ENCODE measurements around the gene PRM3.

The PRM3 gene

GRCh38 chr16:11307639-11308492, 34.4 kb upstream of the PRM3 start:
- Histone ChIP-seq H3K36me3 (no peaks in the 10 kb centered on the region), H3K4me3 (no peak overlapping the region), H3K27me3 (peaks cover 0 to 2% of the 10 kb centered on the region in 2 donors), H3K4me1 (peaks cover 0 to 5% (median 0%) of the 10 kb centered on the region in 4 donors), H3K9me3 (no peaks in the 10 kb centered on the region), H3K27ac (no peak overlapping the region)
- DNase-seq: no peak
- TF ChIP-seq, protein P1, sequence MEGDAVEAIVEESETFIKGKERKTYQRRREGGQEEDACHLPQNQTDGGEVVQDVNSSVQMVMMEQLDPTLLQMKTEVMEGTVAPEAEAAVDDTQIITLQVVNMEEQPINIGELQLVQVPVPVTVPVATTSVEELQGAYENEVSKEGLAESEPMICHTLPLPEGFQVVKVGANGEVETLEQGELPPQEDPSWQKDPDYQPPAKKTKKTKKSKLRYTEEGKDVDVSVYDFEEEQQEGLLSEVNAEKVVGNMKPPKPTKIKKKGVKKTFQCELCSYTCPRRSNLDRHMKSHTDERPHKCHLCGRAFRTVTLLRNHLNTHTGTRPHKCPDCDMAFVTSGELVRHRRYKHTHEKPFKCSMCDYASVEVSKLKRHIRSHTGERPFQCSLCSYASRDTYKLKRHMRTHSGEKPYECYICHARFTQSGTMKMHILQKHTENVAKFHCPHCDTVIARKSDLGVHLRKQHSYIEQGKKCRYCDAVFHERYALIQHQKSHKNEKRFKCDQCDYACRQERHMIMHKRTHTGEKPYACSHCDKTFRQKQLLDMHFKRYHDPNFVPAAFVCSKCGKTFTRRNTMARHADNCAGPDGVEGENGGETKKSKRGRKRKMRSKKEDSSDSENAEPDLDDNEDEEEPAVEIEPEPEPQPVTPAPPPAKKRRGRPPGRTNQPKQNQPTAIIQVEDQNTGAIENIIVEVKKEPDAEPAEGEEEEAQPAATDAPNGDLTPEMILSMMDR (IDR thresholded peaks at IDR 0.05): no peak
- intact Hi-C loops (cut with DNase I; ENCODE audit: low total_unique reads): no loop called here

- H3K4me3 ChIP-seq: no peak overlapping the region
- H3K4me1 ChIP-seq: no peaks in the 10 kb centered on the region
- peaks cover 0 to 2% of the 10 kb centered on the region in 2 donors for H3K27me3 ChIP-seq
- intact Hi-C loops (cut with DNase I; ENCODE audit: low total_unique reads): no loop called here
- H3K36me3 ChIP-seq: no peaks in the 10 kb centered on the region
- TF ChIP-seq, protein P1 (IDR thresholded peaks at IDR 0.05): no peak
- no peak overlapping the region for H3K27ac ChIP-seq
- DNase-seq: no peak
- H3K9me3 ChIP-seq: no peaks in the 10 kb centered on the region
Measured at GRCh38 chr16:11306997-11307638, 33.7 kb upstream of the PRM3 start.

GRCh38 chr16:11306381-11306780, 33.0 kb upstream of the PRM3 start:
- intact Hi-C loops (cut with DNase I; ENCODE audit: low total_unique reads): no loop called here
- Histone ChIP-seq H3K27me3 (peaks cover 0 to 2% of the 10 kb centered on the region in 2 donors), H3K36me3 (no peaks in the 10 kb centered on the region), H3K27ac (no peak overlapping the region), H3K4me1 (no peaks in the 10 kb centered on the region), H3K9me3 (no peaks in the 10 kb centered on the region), H3K4me3 (no peak overlapping the region)
- DNase-seq: no peak
- TF ChIP-seq, protein P1 (IDR thresholded peaks at IDR 0.05): no peak

DNA sequence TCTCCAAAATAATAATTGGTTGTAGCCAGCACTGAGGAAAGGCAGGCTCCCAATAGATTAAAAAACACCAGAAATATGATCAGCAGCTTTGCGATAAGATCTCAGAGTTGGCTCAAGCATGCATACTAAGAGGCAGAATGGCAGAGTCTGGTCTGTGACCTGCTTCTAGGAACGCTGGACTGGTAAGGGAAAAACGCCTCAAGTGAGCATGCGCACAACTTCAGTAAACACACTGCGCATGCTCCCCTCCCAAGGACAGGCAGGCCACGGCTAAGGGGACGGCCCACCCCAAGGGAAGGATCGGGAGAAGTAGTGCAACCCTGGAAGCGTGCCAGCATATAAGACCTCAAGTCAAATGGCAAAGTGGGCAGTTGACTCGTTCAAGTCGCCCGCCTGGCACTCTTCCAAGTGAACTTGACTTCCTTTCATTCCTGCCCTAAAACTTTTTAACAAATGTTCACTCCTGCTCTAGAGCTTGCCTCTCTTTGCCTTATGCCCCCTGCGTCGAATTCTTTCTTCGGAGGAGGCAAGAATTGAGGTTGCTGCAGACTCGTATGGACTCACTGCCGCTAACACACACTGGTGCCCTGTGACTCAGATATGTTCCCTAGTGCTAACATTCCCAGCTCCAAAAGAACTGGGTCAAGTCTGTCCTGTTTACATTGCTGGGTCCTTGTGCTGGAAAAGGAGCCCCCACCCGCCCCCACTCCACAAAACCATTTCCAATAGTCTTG, 30.1 kb upstream of the PRM3 start:
- peaks cover 0 to 2% of the 10 kb centered on the region in 2 donors for H3K27me3 ChIP-seq
- intact Hi-C loops (cut with DNase I; ENCODE audit: low total_unique reads): no loop called here
- H3K27ac ChIP-seq: no peak overlapping the region
- no peak for DNase-seq
- H3K9me3 ChIP-seq: no peaks in the 10 kb centered on the region
- TF ChIP-seq, protein P1 (IDR thresholded peaks at IDR 0.05): no peak
- H3K4me1 ChIP-seq: no peaks in the 10 kb centered on the region
- no peaks in the 10 kb centered on the region for H3K36me3 ChIP-seq
- no peak overlapping the region for H3K4me3 ChIP-seq

DNA sequence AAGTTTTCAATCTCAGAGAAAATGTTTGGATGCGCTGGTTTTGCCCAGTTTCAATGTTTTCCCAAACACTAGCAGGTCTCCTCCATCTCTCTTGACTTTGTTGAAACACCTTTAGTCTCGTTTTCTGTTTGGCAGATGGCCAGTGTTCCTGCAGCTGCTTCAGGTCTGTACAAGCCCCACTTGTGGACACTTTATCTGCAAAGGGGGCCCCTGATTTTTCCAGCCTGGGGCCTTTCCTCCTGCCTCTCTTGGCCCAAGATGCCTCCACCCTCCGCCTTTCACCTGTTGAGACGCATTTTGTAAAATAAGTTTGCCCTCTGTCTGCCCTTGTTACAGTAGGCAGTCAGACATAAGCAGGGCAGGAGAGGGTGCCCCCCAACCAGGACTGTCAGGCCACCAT, 29.5 kb upstream of the PRM3 start:
- intact Hi-C loops (cut with DNase I; ENCODE audit: low total_unique reads): no loop called here
- Histone ChIP-seq H3K4me3 (no peak overlapping the region), H3K27me3 (peaks cover 0 to 2% of the 10 kb centered on the region in 2 donors), H3K9me3 (no peaks in the 10 kb centered on the region), H3K4me1 (peaks cover 0 to 2% (median under 1%) of the 10 kb centered on the region in 4 donors), H3K36me3 (no peaks in the 10 kb centered on the region), H3K27ac (no peak overlapping the region)
- TF ChIP-seq, protein P1 (IDR thresholded peaks at IDR 0.05): no peak
- DNase-seq: no peak
